ENCODE data around the gene ELF2.

DNA sequence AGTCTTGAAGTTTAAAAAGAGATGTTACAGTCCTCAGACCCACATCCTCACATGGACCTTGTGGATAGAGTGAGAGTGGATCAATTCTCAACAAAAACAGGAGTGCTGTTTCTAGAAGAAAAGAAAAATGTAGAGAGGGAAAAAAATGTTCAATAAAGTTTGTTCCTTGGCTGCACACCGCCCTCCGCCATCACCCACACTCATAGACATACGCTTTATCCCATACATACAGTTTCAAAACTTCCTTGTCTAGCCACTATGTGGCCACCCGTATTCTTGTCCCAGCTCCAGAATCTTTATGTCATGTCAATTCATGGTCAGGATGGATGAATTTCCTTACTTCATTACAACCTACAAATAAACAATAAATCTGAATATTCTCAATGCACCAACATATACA, 23.5 kb upstream of the ELF2 start:
- TF ChIP-seq, protein P1, sequence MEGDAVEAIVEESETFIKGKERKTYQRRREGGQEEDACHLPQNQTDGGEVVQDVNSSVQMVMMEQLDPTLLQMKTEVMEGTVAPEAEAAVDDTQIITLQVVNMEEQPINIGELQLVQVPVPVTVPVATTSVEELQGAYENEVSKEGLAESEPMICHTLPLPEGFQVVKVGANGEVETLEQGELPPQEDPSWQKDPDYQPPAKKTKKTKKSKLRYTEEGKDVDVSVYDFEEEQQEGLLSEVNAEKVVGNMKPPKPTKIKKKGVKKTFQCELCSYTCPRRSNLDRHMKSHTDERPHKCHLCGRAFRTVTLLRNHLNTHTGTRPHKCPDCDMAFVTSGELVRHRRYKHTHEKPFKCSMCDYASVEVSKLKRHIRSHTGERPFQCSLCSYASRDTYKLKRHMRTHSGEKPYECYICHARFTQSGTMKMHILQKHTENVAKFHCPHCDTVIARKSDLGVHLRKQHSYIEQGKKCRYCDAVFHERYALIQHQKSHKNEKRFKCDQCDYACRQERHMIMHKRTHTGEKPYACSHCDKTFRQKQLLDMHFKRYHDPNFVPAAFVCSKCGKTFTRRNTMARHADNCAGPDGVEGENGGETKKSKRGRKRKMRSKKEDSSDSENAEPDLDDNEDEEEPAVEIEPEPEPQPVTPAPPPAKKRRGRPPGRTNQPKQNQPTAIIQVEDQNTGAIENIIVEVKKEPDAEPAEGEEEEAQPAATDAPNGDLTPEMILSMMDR (IDR thresholded peaks at IDR 0.05) = no peak
- TF ChIP-seq, protein P2, sequence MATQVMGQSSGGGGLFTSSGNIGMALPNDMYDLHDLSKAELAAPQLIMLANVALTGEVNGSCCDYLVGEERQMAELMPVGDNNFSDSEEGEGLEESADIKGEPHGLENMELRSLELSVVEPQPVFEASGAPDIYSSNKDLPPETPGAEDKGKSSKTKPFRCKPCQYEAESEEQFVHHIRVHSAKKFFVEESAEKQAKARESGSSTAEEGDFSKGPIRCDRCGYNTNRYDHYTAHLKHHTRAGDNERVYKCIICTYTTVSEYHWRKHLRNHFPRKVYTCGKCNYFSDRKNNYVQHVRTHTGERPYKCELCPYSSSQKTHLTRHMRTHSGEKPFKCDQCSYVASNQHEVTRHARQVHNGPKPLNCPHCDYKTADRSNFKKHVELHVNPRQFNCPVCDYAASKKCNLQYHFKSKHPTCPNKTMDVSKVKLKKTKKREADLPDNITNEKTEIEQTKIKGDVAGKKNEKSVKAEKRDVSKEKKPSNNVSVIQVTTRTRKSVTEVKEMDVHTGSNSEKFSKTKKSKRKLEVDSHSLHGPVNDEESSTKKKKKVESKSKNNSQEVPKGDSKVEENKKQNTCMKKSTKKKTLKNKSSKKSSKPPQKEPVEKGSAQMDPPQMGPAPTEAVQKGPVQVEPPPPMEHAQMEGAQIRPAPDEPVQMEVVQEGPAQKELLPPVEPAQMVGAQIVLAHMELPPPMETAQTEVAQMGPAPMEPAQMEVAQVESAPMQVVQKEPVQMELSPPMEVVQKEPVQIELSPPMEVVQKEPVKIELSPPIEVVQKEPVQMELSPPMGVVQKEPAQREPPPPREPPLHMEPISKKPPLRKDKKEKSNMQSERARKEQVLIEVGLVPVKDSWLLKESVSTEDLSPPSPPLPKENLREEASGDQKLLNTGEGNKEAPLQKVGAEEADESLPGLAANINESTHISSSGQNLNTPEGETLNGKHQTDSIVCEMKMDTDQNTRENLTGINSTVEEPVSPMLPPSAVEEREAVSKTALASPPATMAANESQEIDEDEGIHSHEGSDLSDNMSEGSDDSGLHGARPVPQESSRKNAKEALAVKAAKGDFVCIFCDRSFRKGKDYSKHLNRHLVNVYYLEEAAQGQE (IDR thresholded peaks at IDR 0.05; ENCODE audit: insufficient read depth in 1 of 2, low read depth in 2 of 2, low read length in 1 of 2) = no peak
- no peak for TF ChIP-seq POLR2AphosphoS5 (IDR thresholded peaks at IDR 0.05; ENCODE audit: low read depth, low read length)
- TF ChIP-seq SIN3A (IDR thresholded peaks at IDR 0.05; ENCODE audit: borderline replicate concordance, insufficient read depth, low read depth, low read length) = no peak
- TF ChIP-seq TCF7L2 (IDR thresholded peaks at IDR 0.05; ENCODE audit: low read depth, low read length) = no peak

Measured in Panc1 (cell line).